GM12878 (cell line): ENCODE data around the gene PCDHGA7. TPM values are rescaled to one million over a fixed set of nuclear protein-coding genes. Genes with fewer than 3 reads are reported as not detected.

Experiments used
- ATAC-seq: fragments of 200-7000 bp; cut with Tn5 transposase; 3 replicates; pipeline ENCODE4 v1.9.1; 2020; ENCODE audit warnings: mild to moderate bottlenecking, moderate library complexity
- BruUV-seq: library from RNA; stranded (reverse); fragments of 400-500 nt; replicated peaks from 2 replicates; lab custom pipeline; 2021; lab: Mats Ljungman, UMichigan
- CTCF ChIA-PET: fragments of 300-600 bp; sonication (Branson Sonifier 250); formaldehyde crosslinking; extraction: SDS; loops from one replicate; lab custom pipeline; 2021; ENCODE audit warnings: inconsistent platforms; lab: Yijun Ruan, JAX
- POLR2A ChIA-PET: fragments of 350-600 bp; formaldehyde crosslinking; extraction: SDS; loops from one replicate; lab custom pipeline; 2021; ENCODE audit warnings: inconsistent platforms; lab: Charles Lee
- RAD21 ChIA-PET: fragments of 300-600 bp; sonication (Branson Sonifier 250); formaldehyde crosslinking; loops from one replicate; lab custom pipeline; 2023; ENCODE audit warnings: antibody characterized with exemption; ENCODE audit not compliant: unreplicated experiment; lab: Charles Lee
- SMC1A ChIA-PET: fragments of 300-600 bp; sonication (Branson Sonifier 250); formaldehyde crosslinking; loops from one replicate; lab custom pipeline; 2023; ENCODE audit not compliant: unreplicated experiment, uncharacterized antibody; lab: Charles Lee
- DNase-seq: peaks from one replicate; pipeline ENCODE4 v3.0.0-alpha.2; 2011; ENCODE audit warnings: low read depth, low spot score
- FAIRE-seq: peaks from 3 replicates; lab custom pipeline; 2011; peaks lifted over from hg19 to GRCh38; lab: Jason Lieb, UNC
- H2AFZ ChIP-seq: 2 replicates; pipeline ENCODE4 v1.6.0; 2011; ENCODE audit warnings: low read depth, low read length, control low read depth; ENCODE audit not compliant: control insufficient read depth
- H3K27ac ChIP-seq: 2 replicates; pipeline ENCODE4 v1.5.1; 2011; ENCODE audit warnings: control low read depth; ENCODE audit not compliant: control insufficient read depth, insufficient read depth
- H3K27me3 ChIP-seq, 2 experiments: replicated peaks in 1 of 2; 2 replicates each; pipeline versions ENCODE4 v1.6.0 to v1.6.1; 2011; ENCODE audit warnings: low read length in 1 of 2; ENCODE audit not compliant: control insufficient read depth in 2 of 2, insufficient read depth in 2 of 2
- H3K36me3 ChIP-seq, 2 experiments: 2 replicates each; pipeline ENCODE4 v1.5.1; 2011; ENCODE audit warnings: low read length in 1 of 2; ENCODE audit not compliant: control insufficient read depth in 2 of 2, insufficient read depth in 2 of 2
- H3K4me1 ChIP-seq: 2 replicates; pipeline ENCODE4 v1.6.1; 2011; ENCODE audit warnings: mild to moderate bottlenecking, low read length, moderate library complexity, mixed read lengths; ENCODE audit not compliant: control insufficient read depth, insufficient read depth
- H3K4me2 ChIP-seq: 2 replicates; pipeline ENCODE4 v1.6.0; 2011; ENCODE audit warnings: control low read depth; ENCODE audit not compliant: control insufficient read depth, insufficient read depth
- H3K4me3 ChIP-seq: fragments of 200-600 bp; sonication (generic); 2 replicates; pipeline ENCODE4 v1.5.1; 2016
- H3K79me2 ChIP-seq: 2 replicates; pipeline ENCODE4 v1.6.0; 2011; ENCODE audit warnings: low read length; ENCODE audit not compliant: control insufficient read depth, insufficient read depth
- H3K9ac ChIP-seq: 2 replicates; pipeline ENCODE4 v1.8.0; 2011; ENCODE audit warnings: low read length, control low read depth, mixed read lengths; ENCODE audit not compliant: control insufficient read depth, insufficient read depth
- H3K9me3 ChIP-seq: replicated peaks from 3 replicates; pipeline ENCODE4 v1.5.1; 2011; ENCODE audit warnings: mild to moderate bottlenecking, low read length; ENCODE audit not compliant: control insufficient read depth, insufficient read depth
- H4K20me1 ChIP-seq: 2 replicates; pipeline ENCODE4 v1.6.0; 2011; ENCODE audit not compliant: control insufficient read depth, insufficient read depth
- ASH2L ChIP-seq: fragments of 300-600, 200-600 bp; sonication (generic); IDR thresholded peaks from 2 replicates; pipeline ENCODE4 v1.6.1; 2017; ENCODE audit warnings: low read depth, mild to moderate bottlenecking, borderline replicate concordance
- BRCA1 ChIP-seq: IDR thresholded peaks from 2 replicates; pipeline ENCODE4 v1.6.1; 2011; ENCODE audit warnings: low read depth, low read length, improper control_type of control experiment
- CBX5 ChIP-seq: sonication (generic); IDR thresholded peaks from 2 replicates; pipeline ENCODE4 v1.6.1; 2016; ENCODE audit warnings: low read depth, moderate library complexity, mild to moderate bottlenecking, inconsistent platforms
- GABPA ChIP-seq: IDR thresholded peaks from 2 replicates; pipeline ENCODE4 v1.6.1; 2014; ENCODE audit warnings: antibody characterized with exemption, low read depth, mild to moderate bottlenecking, inconsistent platforms
- HDGF ChIP-seq: fragments of 450-650 bp; IDR thresholded peaks from 2 replicates; pipeline ENCODE4 v1.6.1; 2016; ENCODE audit warnings: antibody characterized with exemption
- IKZF2 ChIP-seq, 2 experiments: fragments of 450-650 bp; IDR thresholded peaks; 2 replicates each; pipeline ENCODE4 v1.6.1; 2017; ENCODE audit warnings: mild to moderate bottlenecking in 2 of 2, moderate library complexity in 2 of 2
- MYB ChIP-seq: fragments of 150-350 bp; IDR thresholded peaks from 2 replicates; pipeline ENCODE4 v1.6.1; 2014; ENCODE audit warnings: mild to moderate bottlenecking, low read depth, low read length, borderline replicate concordance
- NFYB ChIP-seq: IDR thresholded peaks from 2 replicates; pipeline ENCODE4 v1.6.1; 2011; ENCODE audit warnings: low read depth, mild to moderate bottlenecking, low read length, improper control_type of control experiment, moderate library complexity; ENCODE audit not compliant: insufficient read depth
- NR2F1 ChIP-seq: fragments of 450-650 bp; conservative IDR thresholded peaks from 2 replicates; pipeline ENCODE4 v1.6.1; 2017; ENCODE audit warnings: mild to moderate bottlenecking
- RCOR1 ChIP-seq: conservative IDR thresholded peaks from 2 replicates; pipeline ENCODE4 v1.6.1; 2012; ENCODE audit warnings: low read depth, low read length, improper control_type of control experiment
- SMARCA5 ChIP-seq: fragments of 450-650 bp; IDR thresholded peaks from 2 replicates; pipeline ENCODE4 v1.6.1; 2017; ENCODE audit warnings: mild to moderate bottlenecking
- SP1 ChIP-seq: IDR thresholded peaks from one replicate; pipeline ENCODE4 v1.6.1; 2011; ENCODE audit warnings: low read depth, low read length
- STAT3 ChIP-seq: IDR thresholded peaks from 2 replicates; pipeline ENCODE4 v1.6.1; 2011; ENCODE audit warnings: low read depth, low read length, improper control_type of control experiment
- YBX1 ChIP-seq: fragments of 450-650 bp; IDR thresholded peaks from 2 replicates; pipeline ENCODE4 v1.6.1; 2016; ENCODE audit warnings: antibody characterized with exemption
- WGBS: methylation state at CpG from one replicate; pipeline ENCODE4 v1.1.6; 2016; ENCODE audit warnings: low lambda C conversion rate; ENCODE audit not compliant: insufficient replicate concordance, insufficient coverage; ENCODE audit errors: missing lambda C conversion rate; 5-methylcytosine and 5-hydroxymethylcytosine counted together
- in situ Hi-C: fragments of 300-500 bp; cut with MboI; formaldehyde crosslinking; loops from 9 replicates; pipeline ENCODE4 v1.14.3; 2018; ENCODE audit warnings: mixed read lengths
- intact Hi-C: fragments of 100-400 bp; cut with micrococcal nuclease; formaldehyde crosslinking; loops from one replicate; pipeline ENCODE4 v1.14.2; 2022; ENCODE audit not compliant: unreplicated experiment
- polyA plus RNA-seq, 11 experiments: library from polyadenylated mRNA; depleted of rRNA in 4 of 11; unstranded in 6 of 11; stranded (reverse) in 5 of 11; fragments of >200 nt; fragmentation: Nextera tagmentation in 4 of 11; fragmentation: Illumina TruSeq in 1 of 11; extraction: Ambion mirVana in 4 of 11; extraction: Trizol in 1 of 11; gene quantifications; 1 replicate in 1 of 11; 2 replicates in 10 of 11; pipeline versions ENCODE4 v1.2.1 to v1.2.3, GENCODE V29; 2011 to 2016; ENCODE audit warnings: inconsistent platforms in 2 of 11, missing spikeins in 2 of 11, low read depth in 1 of 11
- total RNA-seq, 4 experiments: library from RNA; depleted of rRNA in 3 of 4; stranded (reverse); fragments of >200 nt in 3 of 4; fragmentation: Illumina TruSeq in 1 of 4; extraction: Trizol in 1 of 4; gene quantifications; 2 replicates each; pipeline versions ENCODE4 v1.2.1 to v1.2.3, GENCODE V29; 2013 to 2021
- TF ChIP-seq, protein P1 (sequence below): fragments of 450-650 bp; IDR thresholded peaks from 2 replicates; pipeline ENCODE4 v1.6.1; 2016; ENCODE audit warnings: mild to moderate bottlenecking

The PCDHGA7 gene
- total and polyA plus RNA-seq, 10 of the 15 experiments (the other 5 are each of a cell fraction or from before 2014, with no cell fraction given) = 0.01 to 0.18 (median 0.08) TPM; not detected in 3

GRCh38 chr5:141412854-141413539 lies 30.5 kb downstream of the PCDHGA7 start, which contains the start of gene PCDHGA10 (continued):
- no peak for TF ChIP-seq ASH2L
- no peak for TF ChIP-seq NFYB
- TF ChIP-seq RCOR1 = no peak
- TF ChIP-seq YBX1 = no peak
- no peak for TF ChIP-seq MYB
- TF ChIP-seq NR2F1 = no peak
- no peak for TF ChIP-seq BRCA1
- no peak for TF ChIP-seq SP1
- TF ChIP-seq, protein P1, sequence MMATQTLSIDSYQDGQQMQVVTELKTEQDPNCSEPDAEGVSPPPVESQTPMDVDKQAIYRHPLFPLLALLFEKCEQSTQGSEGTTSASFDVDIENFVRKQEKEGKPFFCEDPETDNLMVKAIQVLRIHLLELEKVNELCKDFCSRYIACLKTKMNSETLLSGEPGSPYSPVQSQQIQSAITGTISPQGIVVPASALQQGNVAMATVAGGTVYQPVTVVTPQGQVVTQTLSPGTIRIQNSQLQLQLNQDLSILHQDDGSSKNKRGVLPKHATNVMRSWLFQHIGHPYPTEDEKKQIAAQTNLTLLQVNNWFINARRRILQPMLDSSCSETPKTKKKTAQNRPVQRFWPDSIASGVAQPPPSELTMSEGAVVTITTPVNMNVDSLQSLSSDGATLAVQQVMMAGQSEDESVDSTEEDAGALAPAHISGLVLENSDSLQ = no peak
- TF ChIP-seq STAT3 = no peak
- TF ChIP-seq CBX5 = no peak
- TF ChIP-seq, all 136 proteins: peak for 13

DNA sequence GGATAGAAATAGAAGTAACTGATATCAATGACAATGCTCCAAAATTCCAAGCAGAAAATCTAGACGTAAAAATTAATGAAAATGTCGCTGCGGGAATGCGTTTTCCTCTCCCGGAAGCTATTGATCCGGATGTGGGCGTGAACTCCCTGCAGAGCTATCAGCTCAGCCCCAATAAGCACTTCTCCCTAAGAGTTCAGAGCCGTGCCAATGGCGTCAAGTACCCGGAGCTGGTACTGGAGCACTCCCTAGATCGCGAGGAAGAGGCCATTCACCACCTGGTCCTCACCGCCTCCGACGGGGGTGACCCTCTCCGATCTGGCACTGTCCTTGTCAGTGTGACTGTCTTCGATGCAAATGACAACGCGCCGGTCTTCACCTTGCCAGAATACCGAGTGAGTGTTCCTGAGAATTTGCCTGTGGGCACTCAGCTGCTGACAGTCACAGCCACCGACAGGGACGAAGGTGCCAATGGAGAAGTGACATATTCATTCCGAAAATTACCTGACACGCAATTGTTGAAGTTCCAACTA lies 31.1 kb downstream of the PCDHGA7 start:
- ATAC-seq (no peak), FAIRE-seq (no peak), DNase-seq (no peak)
- ChIA-PET CTCF (interaction anchor here (0.5 to 10.9 kb wide), 46 partner anchors 8 to 209 kb away, joined by 3 to 245 read pairs (median 5); partner anchors contain the start of genes DIAPH1, PCDHB14, PCDHGA11 and PCDHGA12), SMC1A (interaction anchor here (0.7 to 7.4 kb wide), 20 partner anchors 8 to 206 kb away, joined by 3 to 67 read pairs (median 4); partner anchors contain the start of genes DIAPH1, PCDHGA11, PCDHGA12 and PCDHGB3), RAD21 (interaction anchor here (0.8 to 3.3 kb wide), 21 partner anchors 8 to 203 kb away, joined by 3 to 42 read pairs (median 5); partner anchors contain the start of genes PCDHGA1, PCDHGA11, PCDHGA12 and PCDHGA4), POLR2A (interaction anchor here (1.0 kb wide), 1 partner anchor 142 kb away, joined by 3 read pairs; no protein-coding TSS in a partner anchor)
- intact Hi-C loops (loop anchor here (2.0 kb wide), 1 partner anchor 93 kb away; the partner anchor contains the start of gene TAF7), in situ Hi-C loops (no loop called here)
- Histone ChIP-seq H3K4me3 (peak overlapping the region; percentile 76), H3K27me3 (peaks cover 0 to 1% of the 10 kb centered on the region in 2 experiments; a peak in 1 of 4 replicates), H3K36me3 (no peaks in the 10 kb centered on the region), H3K4me1 (no peaks in the 10 kb centered on the region; the same call in 1 of the 2 replicates), H3K9me3 (peaks cover 10% of the 10 kb centered on the region; the same call in 2 of the 3 replicates), H2AFZ (peak overlapping the region; percentile 93), H3K9ac (peak overlapping the region; percentile 67), H3K4me2 (peak overlapping the region; percentile 93), H4K20me1 (no peaks in the 10 kb centered on the region), H3K79me2 (no peaks in the 10 kb centered on the region), H3K27ac (no peak overlapping the region)
- WGBS = 32% methylated on average over 25 of the region's 25 CpGs
- no TSS peak for BruUV-seq
- peak; percentile 51; the same call in 1 of the 2 replicates for TF ChIP-seq GABPA
- TF ChIP-seq HDGF = no peak
- TF ChIP-seq SMARCA5 = no peak
- no peak for TF ChIP-seq SP1
- 0 out of 4 replicates have a peak, but pooled peaks of 1 of the 2 experiments have one; percentile 6 for TF ChIP-seq IKZF2 (IDR thresholded peaks at IDR 0.05)
